Iris pigment epithelial cell (primary cell): ENCODE measurements around the gene APBA2.

Experiments used
- DNase-seq: peaks from one replicate; pipeline ENCODE4 v3.0.0-alpha.2; 2011; ENCODE audit warnings: low read depth

Gene APBA2

DNA sequence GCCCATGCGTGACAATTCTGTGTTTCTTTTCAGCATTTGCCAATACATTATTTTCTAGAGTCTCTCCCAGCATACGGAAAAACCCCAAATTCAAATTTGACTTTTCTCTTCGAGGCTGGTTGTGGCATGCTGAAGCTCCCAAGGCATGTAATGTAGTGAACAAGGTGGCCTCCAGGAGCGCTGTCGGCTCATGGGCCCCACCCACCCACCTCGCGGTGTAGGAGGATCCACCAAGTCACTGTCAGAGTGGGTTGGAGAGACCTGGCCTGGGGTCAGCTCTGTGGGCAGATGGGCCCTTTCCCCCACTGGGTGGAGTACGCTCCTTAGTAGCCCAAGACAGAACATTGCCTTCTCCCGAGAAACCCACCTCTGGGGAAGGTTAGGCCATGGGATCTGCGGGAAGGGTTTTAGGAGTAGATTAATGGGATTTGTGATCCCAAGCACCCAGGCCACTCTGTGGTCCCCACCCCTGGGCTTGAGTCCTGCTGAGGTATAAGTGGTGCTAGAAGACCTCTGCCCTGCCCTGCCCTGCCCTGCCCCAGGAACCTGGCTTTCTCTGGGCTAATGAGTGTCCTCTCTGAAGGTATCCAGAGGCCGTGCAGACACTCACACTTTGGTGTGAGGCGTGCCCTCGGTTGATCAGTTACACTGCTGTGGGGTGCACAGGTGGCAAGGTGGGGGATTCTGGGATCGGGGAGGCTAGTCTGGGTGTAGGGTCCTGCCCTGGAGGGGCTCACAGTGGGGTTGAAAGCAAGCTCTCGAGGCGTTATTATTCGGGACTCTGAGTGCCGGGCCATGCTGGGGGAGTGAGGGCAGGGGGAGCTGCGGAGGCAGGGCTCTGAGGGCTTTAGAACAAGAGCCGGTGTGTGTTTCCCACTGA, 97.9 kb downstream of the APBA2 start:
- no peak for DNase-seq

DNA sequence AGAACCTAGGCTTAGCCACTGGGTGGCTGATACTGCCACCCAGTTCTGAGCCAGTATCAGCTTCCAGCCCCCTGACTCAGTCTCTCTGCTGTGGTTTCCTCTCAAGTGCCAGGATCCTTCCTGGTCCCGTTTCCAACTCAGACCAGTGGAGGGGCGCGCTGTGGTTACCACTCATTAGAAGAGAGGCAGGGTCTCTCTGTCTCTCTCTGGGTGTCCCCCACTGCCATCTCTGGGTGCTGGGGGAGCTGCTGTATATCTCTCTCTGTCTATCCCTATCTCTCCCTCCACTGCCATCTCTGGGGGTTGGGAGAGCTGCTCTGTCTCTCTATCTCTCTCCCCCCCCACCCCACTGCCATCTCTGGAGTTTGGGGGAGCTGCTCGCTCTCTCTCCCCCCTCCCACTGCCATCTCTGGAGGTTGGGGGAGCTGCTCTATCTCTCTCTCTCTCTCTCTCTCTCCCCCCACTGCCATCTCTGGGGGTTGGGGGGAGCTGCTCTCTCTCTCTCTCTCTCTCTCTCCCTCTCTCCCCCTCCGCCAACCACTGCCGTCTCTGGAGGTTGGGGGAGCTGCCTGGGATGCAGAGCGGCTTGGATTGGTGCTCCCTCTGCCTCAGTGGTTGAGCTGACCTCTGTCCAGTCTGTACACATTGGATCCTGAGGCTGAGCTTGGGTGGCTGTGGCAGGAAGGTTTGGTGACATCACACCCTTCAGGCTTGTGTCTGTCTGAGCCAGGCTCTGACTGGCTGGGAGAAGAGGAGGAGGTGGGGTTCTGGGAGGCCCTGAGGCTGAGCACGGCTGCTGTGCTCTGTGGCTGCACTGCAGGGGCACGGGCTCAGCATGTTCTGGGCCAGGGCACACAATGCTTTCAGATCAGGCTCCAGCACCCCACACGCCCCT, 98.9 kb downstream of the APBA2 start:
- peak; percentile 82 for DNase-seq

DNA sequence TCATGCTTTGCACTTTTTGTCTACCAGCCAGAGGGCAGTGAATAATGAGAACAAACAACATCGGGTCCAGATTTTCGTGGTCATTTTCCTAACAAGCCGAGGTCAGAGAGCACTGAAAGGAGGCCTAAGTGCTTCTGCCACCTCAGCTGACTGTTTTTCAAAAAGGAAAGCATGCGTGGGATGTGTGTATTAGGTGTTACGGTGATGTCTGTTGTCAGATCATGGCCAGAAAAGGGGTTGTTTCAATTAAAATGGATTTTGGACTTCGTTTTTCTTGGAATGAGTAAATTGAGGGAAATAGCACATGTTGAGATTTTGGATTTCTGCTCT, 99.5 kb downstream of the APBA2 start:
- DNase-seq: no peak

DNA sequence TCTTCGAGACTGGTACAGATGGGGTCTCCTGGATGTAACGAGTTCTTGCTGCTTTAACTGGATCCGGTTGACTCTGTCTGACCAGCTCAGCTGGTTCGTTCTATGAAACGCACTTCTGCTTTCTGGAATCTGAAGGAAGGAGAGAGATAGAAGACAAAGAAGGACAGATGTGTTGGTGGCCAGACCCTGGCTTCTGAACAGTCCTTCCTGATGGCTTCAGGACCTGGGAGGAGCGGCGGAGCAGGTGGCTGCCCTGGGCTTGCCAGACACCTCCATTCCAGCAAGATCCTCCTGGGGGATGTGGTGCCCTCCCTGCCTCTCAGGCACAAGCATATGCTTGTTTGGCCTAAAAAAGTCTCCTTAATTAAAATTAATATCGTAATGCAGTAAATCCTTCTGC, 99.9 kb downstream of the APBA2 start:
- no peak for DNase-seq

DNA sequence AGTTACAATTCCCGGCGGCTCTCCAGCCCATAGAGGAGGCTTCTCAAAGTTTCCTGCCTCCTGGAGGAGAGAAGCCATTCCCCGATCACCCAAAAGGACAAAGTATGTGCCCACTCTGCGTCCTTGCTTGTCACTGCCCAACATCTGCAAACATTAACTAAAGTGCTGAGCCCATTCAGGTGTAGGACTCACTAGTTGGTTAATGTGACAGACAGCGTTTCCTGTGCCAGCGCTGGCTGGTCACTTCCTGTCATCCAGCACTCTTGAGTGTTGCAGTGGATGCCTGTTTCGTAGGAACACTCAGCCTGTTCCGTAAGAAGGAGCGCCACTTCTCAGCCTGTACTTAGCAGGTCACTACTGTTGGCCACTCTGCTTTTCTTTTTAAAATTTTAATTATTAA, 100.3 kb downstream of the APBA2 start:
- no peak for DNase-seq

DNA sequence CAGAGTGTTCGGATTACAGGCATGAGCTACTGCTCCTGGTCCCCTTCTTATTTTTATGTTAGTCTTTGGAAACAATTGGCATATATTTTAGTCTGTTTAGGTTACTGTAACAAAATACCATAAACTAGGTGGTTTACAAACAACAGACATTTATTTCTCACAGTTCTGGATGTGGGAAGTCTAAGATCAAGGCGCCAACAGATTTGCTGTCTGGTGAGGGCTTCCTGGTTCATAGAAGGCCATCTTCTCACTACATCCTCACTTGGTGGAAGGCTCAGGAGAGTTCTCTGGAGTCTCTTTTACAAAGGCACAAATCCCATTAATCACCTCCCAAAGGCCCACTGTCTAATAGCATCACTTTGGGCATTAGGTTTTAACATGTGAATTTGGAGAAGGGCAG, 101.0 kb downstream of the APBA2 start:
- DNase-seq: no peak

DNA sequence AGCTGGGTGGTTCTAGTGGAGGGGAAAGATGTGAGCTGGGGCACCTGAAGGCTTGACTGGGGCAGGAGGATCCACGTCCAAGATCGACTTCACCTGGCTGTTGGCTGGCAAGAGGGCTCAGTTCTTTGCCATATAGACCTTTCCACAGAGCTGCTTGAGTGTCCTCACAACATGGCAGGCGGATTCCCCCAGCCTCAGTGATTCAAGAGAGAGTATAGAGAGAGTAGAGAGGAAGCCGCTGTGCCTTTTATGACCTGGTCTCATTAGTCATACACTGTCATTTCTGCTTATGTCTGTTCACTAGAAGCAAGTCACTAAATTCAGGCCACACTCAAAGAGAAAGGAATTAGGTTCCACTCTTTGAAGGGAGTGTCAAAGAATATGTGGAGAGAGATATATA, 101.6 kb downstream of the APBA2 start:
- no peak for DNase-seq

DNA sequence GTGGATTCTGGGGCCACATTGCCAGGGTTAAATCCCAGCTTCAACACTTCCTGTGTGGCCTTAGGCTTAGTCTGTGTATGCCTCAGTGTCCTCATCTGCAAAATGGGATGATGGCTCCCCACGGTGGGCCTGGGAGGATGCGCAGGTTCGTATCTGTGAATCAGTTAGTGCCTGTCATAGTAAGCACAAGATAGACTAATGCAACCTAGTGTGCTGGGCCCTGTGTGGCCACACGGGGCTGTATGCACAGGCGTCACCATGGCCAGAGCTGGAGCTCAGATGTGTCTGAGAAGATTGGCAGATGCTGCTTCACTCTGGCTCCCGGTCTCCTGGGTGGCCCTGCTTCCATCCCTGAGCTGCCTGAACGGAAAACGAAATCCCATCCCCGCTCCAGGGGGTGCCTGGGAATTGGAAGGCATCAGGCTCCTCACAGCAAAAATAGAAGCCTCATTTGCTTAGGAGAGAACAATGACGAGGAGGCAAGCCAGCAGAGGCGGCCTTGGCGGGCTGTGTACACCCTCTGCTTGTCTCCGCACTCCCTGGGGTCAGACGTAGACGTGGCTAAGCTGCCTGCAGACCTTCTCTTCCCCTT, 103.6 kb downstream of the APBA2 start:
- DNase-seq: no peak

DNA sequence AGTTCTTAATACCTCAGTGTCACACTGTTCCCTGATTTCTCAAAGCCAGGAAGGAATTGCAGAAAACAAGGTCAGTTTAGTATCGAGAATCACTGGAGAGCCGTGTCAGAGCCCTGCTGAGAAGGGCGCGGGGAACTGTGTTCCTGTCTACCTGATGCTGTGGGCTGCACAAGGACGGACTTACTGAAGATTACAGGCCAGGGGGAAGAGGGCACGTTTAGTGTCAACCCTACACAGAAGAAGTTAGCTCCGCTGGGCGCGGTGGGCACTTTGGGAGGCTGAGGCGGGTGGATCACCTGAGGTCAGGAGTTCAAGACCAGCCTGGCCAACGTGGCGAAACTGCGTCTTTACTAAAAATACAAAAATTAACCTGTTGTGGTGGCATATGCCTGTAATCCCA, 104.1 kb downstream of the APBA2 start:
- no peak for DNase-seq

DNA sequence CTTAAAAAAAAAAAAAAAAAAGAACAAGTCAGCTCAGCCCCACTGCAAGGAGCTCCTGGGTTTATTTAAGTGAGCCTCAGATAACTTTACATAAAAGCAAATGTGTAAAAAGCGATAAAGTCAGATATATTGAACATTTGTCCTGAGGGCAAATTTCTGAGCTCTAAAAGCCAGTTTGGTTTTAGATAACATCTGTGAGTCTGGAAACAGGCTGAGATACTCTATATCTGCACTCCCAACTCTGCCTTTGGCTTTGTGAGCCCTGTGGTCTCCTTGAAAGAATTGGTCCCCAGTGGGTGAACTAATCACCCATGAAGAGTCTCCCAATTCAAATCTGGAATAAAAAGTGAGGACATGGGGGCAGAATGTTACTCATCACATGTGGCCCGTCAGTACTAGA, 104.6 kb downstream of the APBA2 start:
- no peak for DNase-seq

DNA sequence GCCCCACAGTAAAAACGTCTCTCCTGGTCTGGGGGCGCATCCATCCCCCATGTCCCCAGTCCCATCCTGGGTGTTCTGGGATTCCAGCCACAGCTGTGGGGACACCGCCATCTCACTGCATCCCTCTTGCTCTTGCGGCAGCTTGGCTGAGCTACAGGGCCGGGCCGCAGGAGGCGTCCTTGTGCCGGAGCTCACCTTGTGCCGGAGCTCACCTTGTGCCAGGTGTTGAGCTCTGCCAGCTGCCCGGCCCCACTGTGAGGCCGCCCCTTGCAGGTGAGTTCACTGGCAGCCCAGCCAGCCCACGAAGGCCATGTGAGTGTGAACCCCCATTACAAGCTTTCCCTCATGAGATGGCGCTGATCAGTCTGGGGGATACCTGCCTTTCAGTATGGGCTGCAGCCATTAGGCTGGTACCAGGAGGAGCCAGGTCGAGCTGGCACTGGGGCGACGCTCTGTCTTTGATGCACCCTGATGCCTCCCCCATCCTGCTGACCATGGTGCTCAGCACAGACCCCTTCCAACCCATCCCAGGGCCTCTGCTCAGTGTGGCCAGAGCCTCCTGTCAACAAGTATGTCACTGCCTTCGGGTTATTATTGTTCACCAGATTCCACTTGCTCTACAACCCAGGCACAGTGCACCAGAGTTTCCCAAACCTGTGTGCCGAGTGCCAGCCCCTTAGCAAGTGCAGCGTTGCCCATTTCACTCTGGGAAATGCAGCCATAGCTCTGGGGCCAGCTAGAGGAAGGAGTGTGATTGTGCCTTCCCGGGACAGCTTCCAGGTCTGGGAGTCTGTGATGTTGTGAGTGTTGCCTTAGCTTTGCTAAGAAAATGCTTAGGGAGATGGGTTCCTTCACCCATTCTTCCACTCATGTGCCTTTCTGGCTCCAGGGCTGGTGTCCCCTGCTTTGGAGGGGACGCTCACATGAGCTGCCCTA, 105.7 kb downstream of the APBA2 start:
- no peak for DNase-seq

DNA sequence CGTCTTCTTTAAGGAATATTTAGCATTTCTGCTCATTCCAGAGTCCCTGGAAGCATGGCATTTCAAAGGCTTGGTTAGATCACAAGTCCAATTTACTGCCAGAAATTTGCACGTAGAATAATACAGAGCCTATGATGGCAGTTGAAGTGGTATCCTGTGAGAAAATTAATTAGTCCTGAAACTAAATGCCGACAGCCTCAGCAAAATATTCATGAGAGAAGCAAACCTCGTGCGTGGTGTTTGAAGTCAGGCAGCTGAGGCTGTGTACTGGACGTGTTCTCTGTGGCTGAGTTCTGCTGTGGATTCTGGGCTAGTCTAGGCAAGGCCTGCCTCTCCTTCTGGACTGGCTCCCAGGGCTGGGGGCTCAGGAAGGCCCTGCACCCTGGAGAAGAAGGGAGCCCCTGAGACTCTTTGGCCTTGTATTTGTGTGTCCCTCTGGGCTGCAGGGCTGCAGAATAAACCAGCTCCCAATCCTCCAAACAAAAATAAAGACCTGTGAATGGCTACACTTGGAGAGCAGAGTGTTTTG, 106.6 kb downstream of the APBA2 start:
- no peak for DNase-seq

DNA sequence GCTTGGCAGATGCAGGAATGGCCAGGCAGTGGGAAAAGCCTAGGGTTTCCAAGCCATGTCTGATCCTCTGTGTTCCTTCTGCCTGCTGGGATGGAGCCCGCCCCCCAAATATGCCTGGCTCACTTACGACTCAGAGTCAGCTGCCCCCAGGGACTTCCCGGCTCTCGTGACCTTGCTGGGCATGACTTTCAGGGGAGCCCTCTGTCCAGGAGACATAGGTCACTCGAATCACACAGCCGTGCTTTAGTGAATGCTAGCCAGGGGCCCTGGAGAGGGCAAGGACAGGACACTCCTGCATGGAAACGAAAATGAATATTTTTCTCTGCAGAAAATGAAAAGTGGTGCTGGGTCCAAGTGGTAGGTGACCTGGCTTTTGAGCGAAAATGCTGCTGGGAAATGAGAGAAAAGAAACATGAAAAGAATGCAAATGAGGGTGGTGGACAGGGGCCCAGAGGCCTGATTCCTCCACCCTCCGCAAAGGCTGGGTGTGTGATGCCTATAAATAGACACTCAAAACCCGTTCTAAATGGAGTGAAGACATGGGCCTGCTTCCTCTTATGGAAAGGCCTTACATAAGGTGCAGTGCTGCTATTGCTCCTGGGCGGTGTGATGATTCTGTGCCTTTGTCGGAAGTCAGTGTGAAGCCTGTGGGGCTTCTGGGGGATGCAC, 107.4 kb downstream of the APBA2 start:
- no peak for DNase-seq

DNA sequence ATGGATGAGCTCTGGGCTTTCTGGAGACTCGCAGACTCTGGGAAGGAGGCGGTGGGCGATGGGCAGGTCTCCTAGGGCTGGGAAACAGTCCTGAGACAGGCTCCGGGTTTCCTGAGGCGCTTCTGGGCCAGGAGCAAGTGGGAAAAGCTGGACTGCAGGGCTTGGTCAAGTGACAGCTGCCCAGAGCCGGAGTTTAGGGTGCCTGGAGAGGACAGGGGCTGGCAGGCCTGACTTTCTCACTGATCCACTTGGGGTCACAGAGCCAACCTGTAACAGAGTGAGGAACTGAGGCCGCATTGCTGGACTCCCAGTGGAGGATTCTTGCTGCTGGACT, 107.9 kb downstream of the APBA2 start:
- no peak for DNase-seq

DNA sequence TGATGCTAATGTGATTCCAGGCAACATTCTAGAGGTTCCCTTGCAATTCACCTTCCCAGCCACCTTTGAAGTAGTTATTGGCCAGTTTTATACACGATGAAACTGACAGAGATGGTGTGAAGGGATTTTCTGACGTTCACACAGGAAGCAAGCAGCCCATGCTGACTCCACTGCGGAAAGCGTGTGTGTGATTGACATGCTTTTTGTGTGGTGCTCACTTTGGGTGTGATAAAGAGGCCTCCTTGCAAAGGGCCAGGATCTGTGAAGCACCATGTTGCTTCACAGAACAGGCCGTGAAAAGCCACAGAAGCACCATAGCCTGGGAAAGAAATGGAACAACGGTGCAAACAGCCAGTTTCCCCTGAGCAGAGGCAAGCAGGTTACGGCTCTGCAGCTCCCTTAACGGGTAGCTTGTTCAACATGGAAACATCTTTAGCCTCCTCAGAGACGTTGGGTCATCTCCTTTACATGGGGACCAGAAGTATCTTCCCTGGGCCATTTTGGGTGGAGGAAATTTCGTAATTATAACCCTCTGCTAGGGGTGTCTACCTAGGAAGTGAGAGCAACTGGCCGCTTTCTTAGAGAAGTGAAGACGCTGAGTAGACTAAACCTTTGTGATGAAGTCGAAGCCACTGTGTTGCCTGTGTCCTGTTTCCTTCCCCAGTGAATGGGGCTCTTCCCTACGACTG, 108.5 kb downstream of the APBA2 start:
- DNase-seq: no peak

DNA sequence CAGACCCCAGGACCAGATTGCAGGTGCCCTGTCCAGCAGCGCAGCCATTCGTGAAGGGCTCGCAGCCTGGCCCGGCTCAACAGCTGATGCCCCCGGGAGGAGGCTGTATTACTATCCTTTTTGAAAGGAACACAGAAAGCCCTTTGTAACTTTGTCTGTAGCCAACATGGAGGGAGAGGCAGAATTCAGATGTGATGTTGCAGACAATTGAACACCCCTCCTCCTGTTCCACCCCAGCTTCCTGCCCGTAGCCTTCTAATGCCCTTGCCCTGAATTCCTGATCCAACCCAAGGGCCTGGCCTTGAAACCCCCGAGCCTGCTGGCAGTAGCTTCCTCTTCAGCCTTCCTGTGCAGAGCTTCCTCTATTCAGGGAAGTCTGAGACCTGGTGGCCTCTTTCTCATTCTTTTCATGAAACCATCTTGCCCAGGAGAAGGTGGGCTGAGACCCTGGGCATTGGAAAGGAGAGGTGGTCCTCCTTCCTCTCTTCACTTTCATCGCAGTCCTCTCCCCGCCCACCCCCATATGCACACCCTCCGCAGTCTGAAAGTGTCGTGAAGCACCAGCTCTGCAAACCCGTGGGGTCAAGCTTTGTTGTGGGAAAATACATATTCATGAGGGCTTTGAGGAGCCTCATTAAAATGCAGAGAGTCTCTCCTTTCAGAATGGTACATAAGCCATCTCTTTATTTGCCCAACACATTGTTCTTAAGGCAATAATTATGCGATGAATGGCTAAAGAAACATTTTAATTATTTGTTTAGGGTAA, 109.2 kb downstream of the APBA2 start:
- no peak for DNase-seq

DNA sequence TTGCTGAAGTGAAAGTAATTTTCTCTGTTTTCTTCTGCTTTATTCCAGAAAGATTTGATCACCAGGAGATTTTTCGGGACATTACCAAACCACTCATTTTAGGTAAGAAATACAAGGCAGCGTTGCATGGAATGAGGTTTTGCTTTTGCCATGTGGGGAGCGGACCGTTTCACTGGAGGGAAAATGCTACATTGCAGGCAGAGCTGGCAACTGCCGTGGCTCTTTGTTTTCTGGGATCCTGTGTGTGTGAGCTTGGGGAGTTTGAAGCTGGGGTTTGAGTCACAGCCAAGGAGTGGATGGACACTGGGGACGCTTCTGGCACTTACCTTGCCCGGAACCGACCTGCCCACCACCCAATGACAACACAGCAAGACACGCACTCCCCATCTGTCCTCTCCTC, 109.9 kb downstream of the APBA2 start:
- DNase-seq: no peak

DNA sequence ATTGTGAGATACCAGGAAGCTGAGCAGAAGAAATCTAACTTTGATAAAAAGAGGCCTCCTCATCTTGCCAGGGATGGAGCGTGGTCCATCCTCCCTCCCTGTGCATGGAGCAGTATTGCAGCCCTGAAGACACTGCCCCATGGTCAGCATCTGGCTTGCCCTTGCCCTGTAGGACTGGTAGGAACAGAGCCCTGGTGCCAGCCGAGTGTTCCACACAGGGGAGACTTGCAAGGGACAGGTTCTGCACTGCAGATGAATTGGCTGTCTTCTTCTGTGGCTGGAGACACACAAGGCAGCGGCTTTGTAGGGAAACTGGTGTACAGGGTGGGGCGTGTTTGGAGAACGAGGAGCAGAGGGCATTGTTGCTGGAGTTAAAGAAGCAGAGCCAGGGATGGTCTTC, 110.5 kb downstream of the APBA2 start:
- DNase-seq: no peak

DNA sequence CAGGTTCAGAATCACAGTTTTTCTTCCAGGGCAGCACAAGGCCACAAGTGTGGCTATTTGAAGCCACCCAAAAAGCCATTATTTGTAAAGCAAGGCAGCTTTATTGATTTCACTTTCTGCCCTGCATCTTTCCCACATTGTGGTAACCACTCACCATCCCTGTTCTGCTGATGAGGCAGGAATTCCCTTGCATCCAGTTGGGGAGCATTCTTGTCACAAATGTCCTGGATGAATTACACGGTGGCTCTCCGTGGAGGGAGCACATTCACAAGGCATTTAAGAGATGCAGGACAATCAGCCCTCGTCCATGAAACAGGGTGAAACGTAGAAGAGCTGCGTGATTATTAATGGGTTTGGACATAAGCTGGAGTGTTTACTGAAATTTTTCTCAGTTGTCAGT, 111.2 kb downstream of the APBA2 start:
- DNase-seq: no peak

DNA sequence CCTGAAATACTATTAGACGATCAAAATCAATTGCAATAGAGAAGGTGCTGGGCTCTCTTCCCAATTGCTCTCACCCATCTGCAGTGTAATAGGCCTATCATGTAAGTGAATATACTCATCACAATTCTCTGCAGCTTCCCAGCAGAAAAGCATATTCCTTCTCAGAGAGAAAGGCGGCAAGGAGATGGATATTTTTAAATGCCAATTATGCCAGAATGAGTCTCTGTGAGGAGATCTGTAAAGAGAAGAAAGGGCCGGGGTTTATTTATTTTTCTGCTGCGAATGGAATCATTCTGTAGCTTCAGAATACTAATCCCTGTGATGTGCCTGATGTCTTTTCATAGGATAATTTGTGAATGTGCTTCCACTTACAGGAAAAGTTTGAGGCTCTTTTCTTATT, 112.0 kb downstream of the APBA2 start:
- DNase-seq: no peak
